ENCODE results near the gene PPFIA1.
"Not testable (repeated sequence)": the region's sequence is repeated elsewhere in the genome, so short reads cannot be mapped to it uniquely, and the experiment has no call there.

PPFIA1 gene

GRCh38 chr11:70252844-70253243, 17.6 kb upstream of the PPFIA1 start:
- no peak overlapping the region for H3K27ac ChIP-seq (ENCODE audit: low read depth, low read length)
- no peak overlapping the region for H3K4me3 ChIP-seq (ENCODE audit: low read length)
- H3K4ac ChIP-seq (ENCODE audit: low read depth, low read length), result no peak overlapping the region
- no peak overlapping the region for H2BK5ac ChIP-seq (ENCODE audit: low read length)
- H3K23ac ChIP-seq (ENCODE audit: low read length), result no peak overlapping the region
- no peak overlapping the region for H3K18ac ChIP-seq (ENCODE audit: low read length)
- H3K36me3 ChIP-seq (ENCODE audit: control insufficient read depth, insufficient read depth, low read length), result no peaks in the 10 kb centered on the region
- H2BK15ac ChIP-seq (replicated peaks; ENCODE audit: low read depth), result no peak overlapping the region
- H2AK5ac ChIP-seq (ENCODE audit: low read length), result no peak overlapping the region
- H3K4me2 ChIP-seq (ENCODE audit: low read length), result no peak overlapping the region
- no peaks in the 10 kb centered on the region for H3K27me3 ChIP-seq (ENCODE audit: insufficient read depth, low read length, poor library complexity)
- H4K5ac ChIP-seq (ENCODE audit: low read length), result no peak overlapping the region
- H4K8ac ChIP-seq (ENCODE audit: low read depth, low read length), result no peak overlapping the region
- no peaks in the 10 kb centered on the region for H3K4me1 ChIP-seq (ENCODE audit: control insufficient read depth, low read depth, low read length)
- no peak for DNase-seq
- H3K9ac ChIP-seq (ENCODE audit: low read length), result no peak overlapping the region
- no peak overlapping the region for H3K56ac ChIP-seq (ENCODE audit: low read length)
- H3K79me1 ChIP-seq (ENCODE audit: low read length), result no peaks in the 10 kb centered on the region
- H3K79me2 ChIP-seq (ENCODE audit: control insufficient read depth, insufficient read depth, low read length), result no peaks in the 10 kb centered on the region
- H2BK120ac ChIP-seq (ENCODE audit: low read depth, low read length), result no peak overlapping the region
- WGBS (ENCODE audit: extremely low coverage, insufficient coverage, low lambda C conversion rate), result no CpG with 5 or more reads among the region's 12 CpGs

- Histone ChIP-seq H3K4ac (ENCODE audit: low read depth, low read length) (no peak overlapping the region), H3K23ac (ENCODE audit: low read length) (no peak overlapping the region), H2BK15ac (replicated peaks; ENCODE audit: low read depth) (no peak overlapping the region), H3K79me2 (ENCODE audit: control insufficient read depth, insufficient read depth, low read length) (no peaks in the 10 kb centered on the region), H3K27me3 (ENCODE audit: insufficient read depth, low read length, poor library complexity) (no peaks in the 10 kb centered on the region), H3K27ac (ENCODE audit: low read depth, low read length) (no peak overlapping the region), H4K5ac (ENCODE audit: low read length) (no peak overlapping the region), H3K4me3 (ENCODE audit: low read length) (no peak overlapping the region), H3K18ac (ENCODE audit: low read length) (no peak overlapping the region), H3K9ac (ENCODE audit: low read length) (no peak overlapping the region), H3K56ac (ENCODE audit: low read length) (no peak overlapping the region), H3K4me2 (ENCODE audit: low read length) (no peak overlapping the region), H2BK120ac (ENCODE audit: low read depth, low read length) (no peak overlapping the region), H3K4me1 (ENCODE audit: control insufficient read depth, low read depth, low read length) (no peaks in the 10 kb centered on the region), H2AK5ac (ENCODE audit: low read length) (no peak overlapping the region), H2BK5ac (ENCODE audit: low read length) (no peak overlapping the region), H3K79me1 (ENCODE audit: low read length) (no peaks in the 10 kb centered on the region), H4K8ac (ENCODE audit: low read depth, low read length) (no peak overlapping the region), H3K36me3 (ENCODE audit: control insufficient read depth, insufficient read depth, low read length) (no peaks in the 10 kb centered on the region)
- WGBS (ENCODE audit: extremely low coverage, insufficient coverage, low lambda C conversion rate), result no CpG with 5 or more reads among the region's 12 CpGs
- no peak for DNase-seq
Measured at GRCh38 chr11:70255477-70256116, 14.9 kb upstream of the PPFIA1 start.

- H2BK15ac ChIP-seq (replicated peaks; ENCODE audit: low read depth), result not testable (repeated sequence)
Measured at GRCh38 chr11:70259077-70259476, 11.4 kb upstream of the PPFIA1 start.

GRCh38 chr11:70262951-70263350, 7.5 kb upstream of the PPFIA1 start:
- H3K56ac ChIP-seq (ENCODE audit: low read length), result no peak overlapping the region
- H2AK5ac ChIP-seq (ENCODE audit: low read length), result no peak overlapping the region
- H4K5ac ChIP-seq (ENCODE audit: low read length), result no peak overlapping the region
- H3K36me3 ChIP-seq (ENCODE audit: control insufficient read depth, insufficient read depth, low read length), result no peaks in the 10 kb centered on the region
- no peaks in the 10 kb centered on the region for H3K79me1 ChIP-seq (ENCODE audit: low read length)
- H3K4me1 ChIP-seq (ENCODE audit: control insufficient read depth, low read depth, low read length), result no peaks in the 10 kb centered on the region
- H2BK5ac ChIP-seq (ENCODE audit: low read length), result no peak overlapping the region
- no peaks in the 10 kb centered on the region for H3K27me3 ChIP-seq (ENCODE audit: insufficient read depth, low read length, poor library complexity)
- H3K4me2 ChIP-seq (ENCODE audit: low read length), result no peak overlapping the region
- H3K23ac ChIP-seq (ENCODE audit: low read length), result no peak overlapping the region
- H2BK15ac ChIP-seq (replicated peaks; ENCODE audit: low read depth), result no peak overlapping the region
- no peak overlapping the region for H4K8ac ChIP-seq (ENCODE audit: low read depth, low read length)
- no peaks in the 10 kb centered on the region for H3K79me2 ChIP-seq (ENCODE audit: control insufficient read depth, insufficient read depth, low read length)
- DNase-seq, result no peak
- H3K4ac ChIP-seq (ENCODE audit: low read depth, low read length), result no peak overlapping the region
- WGBS (ENCODE audit: extremely low coverage, insufficient coverage, low lambda C conversion rate), result no CpG with 5 or more reads among the region's 6 CpGs
- H3K18ac ChIP-seq (ENCODE audit: low read length), result no peak overlapping the region
- H3K9ac ChIP-seq (ENCODE audit: low read length), result no peak overlapping the region
- H2BK120ac ChIP-seq (ENCODE audit: low read depth, low read length), result no peak overlapping the region
- no peak overlapping the region for H3K27ac ChIP-seq (ENCODE audit: low read depth, low read length)
- H3K4me3 ChIP-seq (ENCODE audit: low read length), result no peak overlapping the region

More at GRCh38 chr11:70259077-70259476, 11.4 kb upstream of the PPFIA1 start:
- H3K4me1 ChIP-seq (ENCODE audit: control insufficient read depth, low read depth, low read length); H4K5ac ChIP-seq (ENCODE audit: low read length); H4K8ac ChIP-seq (ENCODE audit: low read depth, low read length); H3K9ac ChIP-seq (ENCODE audit: low read length); H3K79me2 ChIP-seq (ENCODE audit: control insufficient read depth, insufficient read depth, low read length); H3K23ac ChIP-seq (ENCODE audit: low read length); H3K56ac ChIP-seq (ENCODE audit: low read length); H2AK5ac ChIP-seq (ENCODE audit: low read length); H3K79me1 ChIP-seq (ENCODE audit: low read length); H2BK5ac ChIP-seq (ENCODE audit: low read length); H3K18ac ChIP-seq (ENCODE audit: low read length); H2BK120ac ChIP-seq (ENCODE audit: low read depth, low read length); H3K4me3 ChIP-seq (ENCODE audit: low read length); H3K4me2 ChIP-seq (ENCODE audit: low read length); H3K27me3 ChIP-seq (ENCODE audit: insufficient read depth, low read length, poor library complexity); DNase-seq; H3K4ac ChIP-seq (ENCODE audit: low read depth, low read length); H3K27ac ChIP-seq (ENCODE audit: low read depth, low read length); H3K36me3 ChIP-seq (ENCODE audit: control insufficient read depth, insufficient read depth, low read length): not testable (repeated sequence)
- no CpG with 5 or more reads among the region's 2 CpGs for WGBS (ENCODE audit: extremely low coverage, insufficient coverage, low lambda C conversion rate)

- H2BK5ac ChIP-seq (ENCODE audit: low read length), result no peak overlapping the region
- H3K23ac ChIP-seq (ENCODE audit: low read length), result no peak overlapping the region
- H3K4me1 ChIP-seq (ENCODE audit: control insufficient read depth, low read depth, low read length), result no peaks in the 10 kb centered on the region
- H3K79me1 ChIP-seq (ENCODE audit: low read length), result no peaks in the 10 kb centered on the region
- H3K36me3 ChIP-seq (ENCODE audit: control insufficient read depth, insufficient read depth, low read length), result no peaks in the 10 kb centered on the region
- no peaks in the 10 kb centered on the region for H3K79me2 ChIP-seq (ENCODE audit: control insufficient read depth, insufficient read depth, low read length)
- H4K5ac ChIP-seq (ENCODE audit: low read length), result no peak overlapping the region
- no peak overlapping the region for H2BK120ac ChIP-seq (ENCODE audit: low read depth, low read length)
- H3K56ac ChIP-seq (ENCODE audit: low read length), result no peak overlapping the region
- H3K27ac ChIP-seq (ENCODE audit: low read depth, low read length), result no peak overlapping the region
- H3K4me2 ChIP-seq (ENCODE audit: low read length), result no peak overlapping the region
- no peaks in the 10 kb centered on the region for H3K27me3 ChIP-seq (ENCODE audit: insufficient read depth, low read length, poor library complexity)
- DNase-seq, result no peak
- H3K18ac ChIP-seq (ENCODE audit: low read length), result no peak overlapping the region
- no peak overlapping the region for H3K4ac ChIP-seq (ENCODE audit: low read depth, low read length)
- H3K4me3 ChIP-seq (ENCODE audit: low read length), result no peak overlapping the region
- WGBS (ENCODE audit: extremely low coverage, insufficient coverage, low lambda C conversion rate), result no CpG with 5 or more reads among the region's 7 CpGs
- H2BK15ac ChIP-seq (replicated peaks; ENCODE audit: low read depth), result no peak overlapping the region
- H4K8ac ChIP-seq (ENCODE audit: low read depth, low read length), result no peak overlapping the region
- H3K9ac ChIP-seq (ENCODE audit: low read length), result no peak overlapping the region
- H2AK5ac ChIP-seq (ENCODE audit: low read length), result no peak overlapping the region
Measured at GRCh38 chr11:70263363-70263762, 7.1 kb upstream of the PPFIA1 start.

- H4K8ac ChIP-seq (ENCODE audit: low read depth, low read length), result no peak overlapping the region
- no peak overlapping the region for H3K56ac ChIP-seq (ENCODE audit: low read length)
- no peak overlapping the region for H3K4ac ChIP-seq (ENCODE audit: low read depth, low read length)
- no peak overlapping the region for H3K18ac ChIP-seq (ENCODE audit: low read length)
- H3K27ac ChIP-seq (ENCODE audit: low read depth, low read length), result no peak overlapping the region
- no peaks in the 10 kb centered on the region for H3K79me2 ChIP-seq (ENCODE audit: control insufficient read depth, insufficient read depth, low read length)
- H2BK15ac ChIP-seq (replicated peaks; ENCODE audit: low read depth), result no peak overlapping the region
- no peak overlapping the region for H3K9ac ChIP-seq (ENCODE audit: low read length)
- H3K4me2 ChIP-seq (ENCODE audit: low read length), result no peak overlapping the region
- H3K4me1 ChIP-seq (ENCODE audit: control insufficient read depth, low read depth, low read length), result no peaks in the 10 kb centered on the region
- no peak overlapping the region for H3K23ac ChIP-seq (ENCODE audit: low read length)
- H2BK120ac ChIP-seq (ENCODE audit: low read depth, low read length), result no peak overlapping the region
- no peak overlapping the region for H2AK5ac ChIP-seq (ENCODE audit: low read length)
- no peak for DNase-seq
- H3K4me3 ChIP-seq (ENCODE audit: low read length), result no peak overlapping the region
- WGBS (ENCODE audit: extremely low coverage, insufficient coverage, low lambda C conversion rate), result no CpG with 5 or more reads among the region's 7 CpGs
- H2BK5ac ChIP-seq (ENCODE audit: low read length), result no peak overlapping the region
- no peaks in the 10 kb centered on the region for H3K27me3 ChIP-seq (ENCODE audit: insufficient read depth, low read length, poor library complexity)
- H3K36me3 ChIP-seq (ENCODE audit: control insufficient read depth, insufficient read depth, low read length), result no peaks in the 10 kb centered on the region
- H4K5ac ChIP-seq (ENCODE audit: low read length), result no peak overlapping the region
- peaks cover 2% of the 10 kb centered on the region for H3K79me1 ChIP-seq (ENCODE audit: low read length)
Measured at GRCh38 chr11:70265341-70265740, 5.1 kb upstream of the PPFIA1 start.
